Endodermal cell (in vitro differentiated cells): ENCODE results near the gene THAP10. TPM values are rescaled to one million over a fixed set of nuclear protein-coding genes. Genes with fewer than 3 reads are reported as not detected.

ENCODE experiments used
- DNase-seq: peaks from one replicate; pipeline ENCODE4 v3.0.0-alpha.2; 2017
- H3K27ac ChIP-seq: 2 replicates; pipeline ENCODE4 v1.5.1; 2013; ENCODE audit warnings: mild to moderate bottlenecking, low read depth, low read length, moderate library complexity
- H3K27me3 ChIP-seq: 2 replicates; pipeline ENCODE4 v1.6.1; 2013; ENCODE audit warnings: mild to moderate bottlenecking, low read length, moderate library complexity; ENCODE audit not compliant: insufficient read depth, control insufficient read depth, poor library complexity, severe bottlenecking
- H3K36me3 ChIP-seq: 2 replicates; pipeline ENCODE4 v1.7.0; 2013; ENCODE audit warnings: mild to moderate bottlenecking, low read length, moderate library complexity; ENCODE audit not compliant: control insufficient read depth, insufficient read depth
- H3K4me1 ChIP-seq: one replicate; pipeline ENCODE4 v1.7.0; 2013; ENCODE audit warnings: low read length; ENCODE audit not compliant: control insufficient read depth, insufficient read depth
- H3K4me3 ChIP-seq: 2 replicates; pipeline ENCODE4 v1.5.1; 2013; ENCODE audit warnings: mild to moderate bottlenecking, low read length, moderate library complexity
- H3K9ac ChIP-seq: 2 replicates; pipeline ENCODE4 v1.6.1; 2013; ENCODE audit warnings: mild to moderate bottlenecking, low read length, moderate library complexity; ENCODE audit not compliant: poor library complexity, severe bottlenecking; ENCODE audit errors: extremely low read depth
- H3K9me3 ChIP-seq: 2 replicates; pipeline ENCODE4 v1.6.1; 2013; ENCODE audit warnings: mild to moderate bottlenecking, low read length, moderate library complexity; ENCODE audit not compliant: control insufficient read depth
- H3K27ac Mint-ChIP-seq: 2 replicates; pipeline ENCODE4 v1.8.0; 2020; ENCODE audit warnings: mixed read lengths
- H3K27me3 Mint-ChIP-seq: 2 replicates; pipeline ENCODE4 v1.8.0; 2021; ENCODE audit warnings: mild to moderate bottlenecking, mixed read lengths; ENCODE audit not compliant: insufficient read depth
- H3K36me3 Mint-ChIP-seq: 2 replicates; pipeline ENCODE4 v1.8.0; 2020; ENCODE audit warnings: low read depth, mixed read lengths
- H3K4me1 Mint-ChIP-seq: 2 replicates; pipeline ENCODE4 v1.8.0; 2020; ENCODE audit warnings: mixed read lengths
- H3K4me3 Mint-ChIP-seq: 2 replicates; pipeline ENCODE4 v1.8.0; 2020; ENCODE audit warnings: mild to moderate bottlenecking, moderate library complexity, mixed read lengths
- H3K9me3 Mint-ChIP-seq: 2 replicates; pipeline ENCODE4 v1.8.0; 2020; ENCODE audit warnings: mild to moderate bottlenecking, mixed read lengths
- CTCF ChIP-seq: fragments of 200-600 bp; sonication (generic); conservative IDR thresholded peaks from 2 replicates; pipeline ENCODE4 v1.5.0; 2021; ENCODE audit warnings: antibody characterized with exemption, mild to moderate bottlenecking
- WGBS, 2 experiments: methylation state at CpG; one replicate each; pipeline versions ENCODE4 v1.1.5 to v1.1.7; 2013; ENCODE audit warnings: missing lambda C conversion rate in 2 of 2, mixed read lengths in 1 of 2; ENCODE audit not compliant: insufficient coverage in 1 of 2, insufficient read length in 1 of 2; 5-methylcytosine and 5-hydroxymethylcytosine counted together
- total RNA-seq, 2 donors: library from RNA; stranded (reverse); fragmentation: NEBNext Ultra II Directional in 1 of 2; extraction: Animal tissue kit (Norgen Biotek cat#: 25700) in 1 of 2; gene quantifications; 2 replicates in 1 of 2; 3 replicates in 1 of 2; pipeline ENCODE4 v1.2.1, GENCODE V29; 2021

THAP10 gene
- total RNA-seq, 2 donors from 2014 or later, result 2.4 to 6.1 TPM

GRCh38 chr15:70880781-70881180 lies 11.5 kb downstream of the THAP10 start:
- 93 to 97% methylated on average over 2 of the region's 2 CpGs for WGBS, 2 experiments

GRCh38 chr15:70879401-70879800 lies 12.8 kb downstream of the THAP10 start:
- TF ChIP-seq CTCF, result no peak
- Mint-ChIP-seq H3K4me1 (peaks cover 32% of the 10 kb centered on the region), H3K27ac (no peak overlapping the region), H3K9me3 (no peaks in the 10 kb centered on the region), H3K4me3 (no peak overlapping the region), H3K27me3 (no peaks in the 10 kb centered on the region), H3K36me3 (no peaks in the 10 kb centered on the region)
- H3K4me3 ChIP-seq, result no peak overlapping the region
- H3K27me3 ChIP-seq, result no peaks in the 10 kb centered on the region
- H3K9ac ChIP-seq, result no peak overlapping the region
- peaks cover 6% of the 10 kb centered on the region for H3K4me1 ChIP-seq
- DNase-seq, result no peak
- H3K36me3 ChIP-seq, result no peaks in the 10 kb centered on the region
- no peaks in the 10 kb centered on the region for H3K9me3 ChIP-seq
- WGBS, 2 experiments, result 100% methylated on average over 2 of the region's 2 CpGs; no CpG with 5 or more reads in 1 of the 2 experiments
- no peak overlapping the region for H3K27ac ChIP-seq

More at GRCh38 chr15:70880781-70881180, 11.5 kb downstream of the THAP10 start:
- Histone ChIP-seq H3K9ac (no peak overlapping the region), H3K36me3 (no peaks in the 10 kb centered on the region), H3K4me3 (no peak overlapping the region), H3K27me3 (no peaks in the 10 kb centered on the region), H3K9me3 (no peaks in the 10 kb centered on the region), H3K27ac (no peak overlapping the region), H3K4me1 (peaks cover 6% of the 10 kb centered on the region)
- H3K9me3 Mint-ChIP-seq, result no peaks in the 10 kb centered on the region
- TF ChIP-seq CTCF, result no peak
- H3K4me1 Mint-ChIP-seq, result peaks cover 28% of the 10 kb centered on the region
- no peak overlapping the region for H3K27ac Mint-ChIP-seq
- H3K36me3 Mint-ChIP-seq, result no peaks in the 10 kb centered on the region
- H3K27me3 Mint-ChIP-seq, result no peaks in the 10 kb centered on the region
- no peak overlapping the region for H3K4me3 Mint-ChIP-seq
- no peak for DNase-seq

- no peak for DNase-seq
- H3K4me1 Mint-ChIP-seq, result peaks cover 30% of the 10 kb centered on the region
- Histone ChIP-seq H3K27ac (no peak overlapping the region), H3K4me3 (no peak overlapping the region), H3K27me3 (no peaks in the 10 kb centered on the region), H3K4me1 (no peaks in the 10 kb centered on the region), H3K36me3 (no peaks in the 10 kb centered on the region), H3K9ac (no peak overlapping the region), H3K9me3 (peaks cover 16% of the 10 kb centered on the region)
- peaks cover 20% of the 10 kb centered on the region for H3K9me3 Mint-ChIP-seq
- peaks cover 7% of the 10 kb centered on the region for H3K36me3 Mint-ChIP-seq
- H3K4me3 Mint-ChIP-seq, result no peak overlapping the region
- no peaks in the 10 kb centered on the region for H3K27me3 Mint-ChIP-seq
- WGBS, 2 experiments, result 90 to 92% methylated on average over 2 of the region's 2 CpGs
- no peak overlapping the region for H3K27ac Mint-ChIP-seq
- no peak for TF ChIP-seq CTCF
These were observed 15.6 kb downstream of the THAP10 start for GRCh38 chr15:70876683-70877082.
